DND-41 (cell line): Measurements from ENCODE around the gene TIMM8A.

Experiments
- CTCF ChIP-seq: IDR thresholded peaks from 2 replicates; pipeline ENCODE4 v1.5.1; 2012; ENCODE audit warnings: borderline replicate concordance, low read length, moderate library complexity, mild to moderate bottlenecking; ENCODE audit not compliant: poor library complexity, severe bottlenecking; ENCODE audit errors: extremely low read depth
- EZH2 ChIP-seq: IDR thresholded peaks from 3 replicates; pipeline ENCODE4 v1.6.1; 2012; ENCODE audit warnings: borderline replicate concordance, low read depth, mild to moderate bottlenecking, moderate library complexity, low read length, inconsistent platforms; ENCODE audit not compliant: severe bottlenecking

GRCh38 chrX:101365301-101365795, 16.8 kb upstream of the TIMM8A start:
- TF ChIP-seq CTCF (no peak), EZH2 (no peak)
